ENCODE results near the gene TCEAL5.

DNA sequence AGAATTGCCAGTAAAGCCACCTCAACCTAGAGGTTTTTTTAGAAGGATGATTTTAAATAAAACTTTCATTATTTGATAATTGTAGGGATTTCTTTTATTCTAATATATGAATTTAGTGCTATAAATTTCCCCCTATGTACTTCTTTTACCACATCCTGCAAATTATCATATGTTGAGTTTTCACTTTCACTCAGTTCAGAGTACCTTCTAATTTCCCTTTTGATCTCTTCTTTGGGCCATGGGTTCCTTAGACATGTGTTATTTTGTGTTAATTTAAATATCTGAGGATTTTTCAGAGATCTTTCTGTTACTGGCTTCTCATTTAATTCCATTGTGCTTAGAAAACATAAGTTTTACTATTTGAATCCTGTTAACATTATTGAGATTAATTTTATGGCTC is 28.2 kb upstream of the TCEAL5 start:
- TF ChIP-seq, protein P1, sequence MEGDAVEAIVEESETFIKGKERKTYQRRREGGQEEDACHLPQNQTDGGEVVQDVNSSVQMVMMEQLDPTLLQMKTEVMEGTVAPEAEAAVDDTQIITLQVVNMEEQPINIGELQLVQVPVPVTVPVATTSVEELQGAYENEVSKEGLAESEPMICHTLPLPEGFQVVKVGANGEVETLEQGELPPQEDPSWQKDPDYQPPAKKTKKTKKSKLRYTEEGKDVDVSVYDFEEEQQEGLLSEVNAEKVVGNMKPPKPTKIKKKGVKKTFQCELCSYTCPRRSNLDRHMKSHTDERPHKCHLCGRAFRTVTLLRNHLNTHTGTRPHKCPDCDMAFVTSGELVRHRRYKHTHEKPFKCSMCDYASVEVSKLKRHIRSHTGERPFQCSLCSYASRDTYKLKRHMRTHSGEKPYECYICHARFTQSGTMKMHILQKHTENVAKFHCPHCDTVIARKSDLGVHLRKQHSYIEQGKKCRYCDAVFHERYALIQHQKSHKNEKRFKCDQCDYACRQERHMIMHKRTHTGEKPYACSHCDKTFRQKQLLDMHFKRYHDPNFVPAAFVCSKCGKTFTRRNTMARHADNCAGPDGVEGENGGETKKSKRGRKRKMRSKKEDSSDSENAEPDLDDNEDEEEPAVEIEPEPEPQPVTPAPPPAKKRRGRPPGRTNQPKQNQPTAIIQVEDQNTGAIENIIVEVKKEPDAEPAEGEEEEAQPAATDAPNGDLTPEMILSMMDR (conservative IDR thresholded peaks at IDR 0.05): no peak
- TF ChIP-seq EZH2 (IDR thresholded peaks at IDR 0.05; ENCODE audit: low read depth): no peak

All from PC-9 (cell line).